ENCODE data around the gene ZNF423.

- TF ChIP-seq CTCF (IDR thresholded peaks at IDR 0.05) (no peak), POLR2AphosphoS5 (IDR thresholded peaks at IDR 0.05) (no peak), POLR2A (IDR thresholded peaks at IDR 0.05) (no peak)
Observed at GRCh38 chr16:49466529-49466831, 389.4 kb downstream of the ZNF423 start.
